H1 (cell line): ENCODE measurements around the gene PHRF1. TPM values are rescaled to one million over a fixed set of nuclear protein-coding genes. Genes with fewer than 3 reads are reported as not detected.

Experiments
- CTCF ChIA-PET: fragments of 300-600 bp; sonication (Branson Sonifier 250); formaldehyde crosslinking; loops from one replicate; lab custom pipeline; 2021; ENCODE audit not compliant: partially characterized antibody; lab: Charles Lee
- POLR2A ChIA-PET: fragments of 300-600 bp; sonication (Branson Sonifier 250); formaldehyde crosslinking; loops from one replicate; lab custom pipeline; 2021; ENCODE audit warnings: inconsistent platforms; ENCODE audit not compliant: partially characterized antibody; lab: Charles Lee
- DNase-seq, 2 experiments: peaks; one replicate each; pipeline versions ENCODE4 v3.0.0 to v3.0.0-alpha.2; 2010 to 2022; ENCODE audit warnings: low spot score in 2 of 2, low read depth in 1 of 2, mixed read lengths in 1 of 2
- FAIRE-seq: peaks from 2 replicates; lab custom pipeline; 2011; peaks lifted over from hg19 to GRCh38; lab: Jason Lieb, UNC
- H2AFZ ChIP-seq: 2 replicates; pipeline ENCODE4 v1.8.1; 2012; ENCODE audit warnings: low read length, inconsistent platforms
- H2AK5ac ChIP-seq: 2 replicates; pipeline ENCODE4 v1.6.1; 2013; ENCODE audit warnings: low read depth, low read length
- H2BK120ac ChIP-seq: replicated peaks from 2 replicates; pipeline ENCODE3; 2013; ENCODE audit warnings: low read depth, low read length, inconsistent platforms
- H2BK12ac ChIP-seq: 2 replicates; pipeline ENCODE4 v1.6.1; 2013; ENCODE audit warnings: low read depth, low read length
- H2BK15ac ChIP-seq: 2 replicates; pipeline ENCODE4 v1.6.1; 2013; ENCODE audit warnings: low read length
- H2BK20ac ChIP-seq: 2 replicates; pipeline ENCODE4 v1.6.1; 2013; ENCODE audit warnings: low read length
- H2BK5ac ChIP-seq: 2 replicates; pipeline ENCODE4 v1.6.1; 2013; ENCODE audit warnings: low read depth, low read length
- H3K14ac ChIP-seq: 2 replicates; pipeline ENCODE4 v1.6.1; 2013; ENCODE audit warnings: inconsistent platforms; ENCODE audit not compliant: insufficient read length
- H3K18ac ChIP-seq: 2 replicates; pipeline ENCODE4 v1.6.1; 2013; ENCODE audit warnings: low read length; ENCODE audit errors: extremely low read depth
- H3K23ac ChIP-seq: 2 replicates; pipeline ENCODE4 v1.6.1; 2013; ENCODE audit warnings: inconsistent platforms; ENCODE audit not compliant: insufficient read length
- H3K23me2 ChIP-seq: 2 replicates; pipeline ENCODE4 v1.6.1; 2013; ENCODE audit warnings: low read depth, low read length
- H3K27ac ChIP-seq: 2 replicates; pipeline ENCODE4 v1.6.1; 2011; ENCODE audit warnings: low read depth, low read length, inconsistent platforms
- H3K27me3 ChIP-seq, 4 experiments: replicated peaks in 1 of 4; 1 replicate in 1 of 4; 2 replicates in 3 of 4; pipeline versions ENCODE4 v1.6.1 to v1.8.1; 2011 to 2013; ENCODE audit warnings: low read length in 3 of 4, mild to moderate bottlenecking in 3 of 4, inconsistent platforms in 2 of 4, mixed read lengths in 2 of 4, moderate library complexity in 1 of 4; ENCODE audit not compliant: control insufficient read depth in 3 of 4, insufficient read depth in 3 of 4; ENCODE audit errors: extremely low read depth in 1 of 4
- H3K36me3 ChIP-seq, 4 experiments: 2 replicates each; pipeline versions ENCODE4 v1.6.1 to v1.8.1; 2011 to 2013; ENCODE audit warnings: mild to moderate bottlenecking in 4 of 4, low read length in 3 of 4, moderate library complexity in 2 of 4, control low read depth in 1 of 4, inconsistent platforms in 1 of 4; ENCODE audit not compliant: insufficient read depth in 4 of 4, control insufficient read depth in 2 of 4
- H3K4ac ChIP-seq: replicated peaks from 2 replicates; pipeline ENCODE3; 2013; ENCODE audit warnings: low read length, low read depth, mixed read lengths, inconsistent platforms; ENCODE audit not compliant: insufficient read length
- H3K4me1 ChIP-seq, 4 experiments: replicated peaks in 1 of 4; 1 replicate in 1 of 4; 2 replicates in 3 of 4; pipeline versions ENCODE4 v1.6.1 to v1.8.1; 2011 to 2013; ENCODE audit warnings: low read length in 3 of 4, inconsistent platforms in 2 of 4, mixed read lengths in 1 of 4; ENCODE audit not compliant: insufficient read depth in 4 of 4, control insufficient read depth in 3 of 4
- H3K4me2 ChIP-seq, 2 experiments: 2 replicates each; pipeline versions ENCODE4 v1.6.1 to v1.8.1; 2011 to 2013; ENCODE audit warnings: low read depth in 2 of 2, low read length in 2 of 2, control low read depth in 1 of 2, inconsistent platforms in 1 of 2, mild to moderate bottlenecking in 1 of 2; ENCODE audit not compliant: insufficient read depth in 1 of 2
- H3K4me3 ChIP-seq, 4 experiments: fragments of 200-600, 300-600 bp in 1 of 4; sonication (generic), shearing (Covaris generic), sonication (Bioruptor Twin) in 1 of 4; 2 replicates each; pipeline versions ENCODE4 v1.5.1 to v1.8.1; 2011 to 2016; ENCODE audit warnings: low read length in 4 of 4, low read depth in 3 of 4, control low read depth in 2 of 4, inconsistent platforms in 2 of 4, mild to moderate bottlenecking in 2 of 4, mixed read lengths in 1 of 4, moderate library complexity in 1 of 4; ENCODE audit not compliant: insufficient read depth in 2 of 4; ENCODE audit errors: extremely low read depth in 1 of 4
- H3K56ac ChIP-seq: replicated peaks from 2 replicates; pipeline ENCODE3; 2013; ENCODE audit warnings: low read depth, mild to moderate bottlenecking, mixed read lengths, low read length, inconsistent platforms; ENCODE audit not compliant: insufficient read length
- H3K79me1 ChIP-seq: 2 replicates; pipeline ENCODE4 v1.6.1; 2013; ENCODE audit warnings: low read depth, low read length, control low read depth
- H3K79me2 ChIP-seq, 2 experiments: 2 replicates each; pipeline versions ENCODE4 v1.6.1 to v1.8.1; 2012 to 2013; ENCODE audit warnings: low read length in 2 of 2, mild to moderate bottlenecking in 2 of 2, inconsistent platforms in 1 of 2; ENCODE audit not compliant: insufficient read depth in 2 of 2, control insufficient read depth in 1 of 2
- H3K9ac ChIP-seq, 4 experiments: replicated peaks in 1 of 4; 1 replicate in 1 of 4; 2 replicates in 3 of 4; pipeline versions ENCODE4 v1.6.1 to v1.8.1; 2011 to 2013; ENCODE audit warnings: low read depth in 3 of 4, low read length in 3 of 4, control low read depth in 2 of 4, mild to moderate bottlenecking in 2 of 4, moderate library complexity in 2 of 4, inconsistent platforms in 1 of 4; ENCODE audit errors: extremely low read depth in 1 of 4
- H3K9me3 ChIP-seq, 2 experiments: 2 replicates each; pipeline versions ENCODE4 v1.6.1 to v1.8.1; 2012 to 2013; ENCODE audit warnings: mild to moderate bottlenecking in 2 of 2, moderate library complexity in 2 of 2, control low read depth in 1 of 2, inconsistent platforms in 1 of 2, low read depth in 1 of 2, low read length in 1 of 2, mixed read lengths in 1 of 2; ENCODE audit not compliant: insufficient read depth in 2 of 2
- H4K20me1 ChIP-seq, 2 experiments: replicated peaks in 1 of 2; 2 replicates each; pipeline versions ENCODE3 to v1.8.1; 2011 to 2013; ENCODE audit warnings: inconsistent platforms in 2 of 2, low read length in 2 of 2, mild to moderate bottlenecking in 1 of 2; ENCODE audit not compliant: insufficient read depth in 2 of 2, control insufficient read depth in 1 of 2
- H4K5ac ChIP-seq: 2 replicates; pipeline ENCODE4 v1.6.1; 2013; ENCODE audit warnings: low read length, low read depth, mixed read lengths, inconsistent platforms; ENCODE audit not compliant: insufficient read length
- H4K8ac ChIP-seq: 2 replicates; pipeline ENCODE4 v1.8.0; 2013; ENCODE audit warnings: mild to moderate bottlenecking, moderate library complexity, low read length, inconsistent platforms; ENCODE audit not compliant: insufficient read depth; ENCODE audit errors: extremely low read depth
- H4K91ac ChIP-seq: replicated peaks from 2 replicates; pipeline ENCODE3; 2013; ENCODE audit warnings: low read length, mixed read lengths, inconsistent platforms; ENCODE audit not compliant: insufficient read length
- CHD1 ChIP-seq: IDR thresholded peaks from 2 replicates; pipeline ENCODE4 v1.6.1; 2012; ENCODE audit warnings: low read depth, low read length, improper control_type of control experiment
- GTF2F1 ChIP-seq: IDR thresholded peaks from 2 replicates; pipeline ENCODE4 v1.6.1; 2012; ENCODE audit warnings: low read depth, low read length, improper control_type of control experiment, borderline replicate concordance
- HDAC2 ChIP-seq, 2 experiments: fragments of 300-600 bp in 1 of 2; sonication (generic) in 1 of 2; IDR thresholded peaks; 2 replicates each; pipeline ENCODE4 v1.6.1; 2011 to 2012; ENCODE audit warnings: low read depth in 2 of 2, low read length in 2 of 2, mild to moderate bottlenecking in 2 of 2, moderate library complexity in 2 of 2, borderline replicate concordance in 1 of 2, inconsistent platforms in 1 of 2
- HDAC6 ChIP-seq: IDR thresholded peaks from one replicate; pipeline ENCODE4 v1.7.1; 2012; ENCODE audit warnings: low read depth, mild to moderate bottlenecking, inconsistent platforms, low read length, moderate library complexity
- JUN ChIP-seq: IDR thresholded peaks from 2 replicates; pipeline ENCODE4 v1.6.1; 2011; ENCODE audit warnings: low read depth, mild to moderate bottlenecking, improper control_type of control experiment, low read length
- KDM1A ChIP-seq: fragments of 200-600, 300-600 bp; sonication (generic); IDR thresholded peaks from 2 replicates; pipeline ENCODE4 v1.7.1; 2016; ENCODE audit warnings: mild to moderate bottlenecking, low read length, borderline replicate concordance
- POLR2AphosphoS5 ChIP-seq: IDR thresholded peaks from 2 replicates; pipeline ENCODE4 v1.6.1; 2011; ENCODE audit warnings: low read depth, low read length
- SIN3A ChIP-seq, 2 experiments: IDR thresholded peaks in 1 of 2; conservative IDR thresholded peaks in 1 of 2; 2 replicates each; pipeline ENCODE4 v1.6.1; 2011 to 2012; ENCODE audit warnings: low read length in 2 of 2, improper control_type of control experiment in 1 of 2, low read depth in 1 of 2, mild to moderate bottlenecking in 1 of 2
- SP1 ChIP-seq: IDR thresholded peaks from 2 replicates; pipeline ENCODE4 v1.6.1; 2011; ENCODE audit warnings: low read depth, low read length
- USF2 ChIP-seq: IDR thresholded peaks from 2 replicates; pipeline ENCODE4 v1.6.1; 2011; ENCODE audit warnings: low read length, improper control_type of control experiment
- WGBS, 2 experiments: shearing (Covaris generic) in 1 of 2; methylation state at CpG; one replicate each; pipeline versions ENCODE4 v1.1.6 to v1.1.7; 2013 to 2015; ENCODE audit warnings: low lambda C conversion rate in 2 of 2, mixed read lengths in 2 of 2, inconsistent platforms in 1 of 2, low coverage in 1 of 2, missing lambda C conversion rate in 1 of 2; ENCODE audit not compliant: insufficient replicate concordance in 2 of 2, insufficient coverage in 1 of 2, insufficient read length in 1 of 2; ENCODE audit errors: extremely low coverage in 1 of 2, missing lambda C conversion rate in 1 of 2; 5-methylcytosine and 5-hydroxymethylcytosine counted together
- polyA plus RNA-seq, 7 experiments: library from polyadenylated mRNA; depleted of rRNA in 3 of 7; stranded (reverse) in 5 of 7; unstranded in 2 of 7; fragments of >200 nt in 5 of 7; fragments of 200-250 nt in 2 of 7; gene quantifications; 1 replicate in 5 of 7; 2 replicates in 1 of 7; 4 replicates in 1 of 7; pipeline versions ENCODE4 v1.2.1 to v1.2.3, GENCODE V29; 2011 to 2013; ENCODE audit warnings: missing spikeins in 2 of 7, mixed read lengths in 2 of 7
- total RNA-seq: library from RNA; stranded (reverse); fragmentation: NEBNext Ultra II Directional; extraction: Animal tissue kit (Norgen Biotek cat#: 25700); gene quantifications from 2 replicates; pipeline ENCODE4 v1.2.1, GENCODE V29; 2021

The PHRF1 gene
- total and polyA plus RNA-seq, 2 of the 8 experiments (the other 6 are each of a cell fraction or from before 2014, with no cell fraction given): 13.4 to 37.3 TPM

GRCh38 chr11:613369-613968, 37.2 kb downstream of the PHRF1 start:
- H3K4me3 ChIP-seq: peak overlapping the region in 1 of 4 experiments; percentile 32; a peak in 1 of 8 replicates
- H3K23ac ChIP-seq: no peak overlapping the region
- no peak overlapping the region for H2BK12ac ChIP-seq
- H3K4ac ChIP-seq: no peak overlapping the region
- no peak overlapping the region for H2AFZ ChIP-seq
- H3K79me2 ChIP-seq: no peaks in the 10 kb centered on the region
- no peaks in the 10 kb centered on the region for H3K27me3 ChIP-seq
- H3K79me1 ChIP-seq: peaks cover 6% of the 10 kb centered on the region
- no peak overlapping the region for H2AK5ac ChIP-seq
- H2BK15ac ChIP-seq: no peak overlapping the region
- H3K27ac ChIP-seq: no peak overlapping the region
- H2BK20ac ChIP-seq: no peak overlapping the region
- WGBS, 2 experiments: 58% methylated on average over 20 of the region's 36 CpGs; no CpG with 5 or more reads in 1 of the 2 experiments
- peaks cover 16 to 40% (median 32%) of the 10 kb centered on the region in 4 experiments for H3K36me3 ChIP-seq
- H3K56ac ChIP-seq: no peak overlapping the region
- ChIA-PET POLR2A (interaction anchor here (0.6 to 2.3 kb wide), 11 partner anchors 12 to 164 kb away, joined by 3 to 20 read pairs (median 4); partner anchors contain the start of genes DRD4, SCT and TALDO1), CTCF (interaction anchor here (0.6 to 2.4 kb wide), 7 partner anchors 10 to 110 kb away, joined by 3 to 11 read pairs (median 7); no protein-coding TSS in a partner anchor)
- H3K9me3 ChIP-seq: no peaks in the 10 kb centered on the region
- no peak overlapping the region for H2BK5ac ChIP-seq
- no peak overlapping the region for H4K5ac ChIP-seq
- no peak overlapping the region for H2BK120ac ChIP-seq
- H3K4me1 ChIP-seq: peaks cover 0 to 15% (median 3%) of the 10 kb centered on the region in 4 experiments; a peak in 5 of 7 replicates
- peak overlapping the region; percentile 59; the same call in 1 of the 2 replicates for H4K8ac ChIP-seq
- H4K20me1 ChIP-seq: peaks cover 21 to 26% of the 10 kb centered on the region in 2 experiments
- H3K14ac ChIP-seq: no peak overlapping the region
- no peak overlapping the region for H3K18ac ChIP-seq
- H3K4me2 ChIP-seq: peak overlapping the region in 1 of 2 experiments; percentile 33; a peak in 2 of 4 replicates
- H4K91ac ChIP-seq: no peak overlapping the region
- H3K9ac ChIP-seq: no peak overlapping the region
- peak; percentile 64 to 86 for DNase-seq
- FAIRE-seq: no peak
- peaks cover 3% of the 10 kb centered on the region; the same call in 1 of the 2 replicates for H3K23me2 ChIP-seq
- no peak for TF ChIP-seq USF2
- TF ChIP-seq SIN3A (conservative IDR thresholded peaks at IDR 0.05 in 1 of 2, IDR thresholded peaks at IDR 0.05 in 1 of 2; ENCODE audit: low read depth in 1 of 2, low read length in 2 of 2): 0 out of 4 replicates have a peak, but pooled peaks of 1 of the 2 experiments have one; percentile 28
- TF ChIP-seq POLR2AphosphoS5: peak; percentile 47
- TF ChIP-seq SP1: 0 out of 2 replicates have a peak, but pooled peaks have one; percentile 28
- TF ChIP-seq GTF2F1: no peak
- no peak for TF ChIP-seq KDM1A
- no peak for TF ChIP-seq CHD1
- TF ChIP-seq HDAC2 (IDR thresholded peaks at IDR 0.05; ENCODE audit: borderline replicate concordance in 1 of 2, low read depth in 2 of 2, low read length in 2 of 2): no peak
- no peak for TF ChIP-seq HDAC6
- no peak for TF ChIP-seq JUN
